SK-N-SH treated with all-trans-retinoic acid at 6 μM for 48 hours (cell line): ENCODE results near the gene TBXAS1.

Experiments used
- ARNTL ChIP-seq: fragments of 450-650 bp; formaldehyde crosslinking; IDR thresholded peaks from 2 replicates; pipeline ENCODE4 v1.5.0; 2020; ENCODE audit warnings: low read depth, mild to moderate bottlenecking, moderate library complexity, borderline replicate concordance
- ESRRG ChIP-seq: fragments of 250-450 bp; sonication (Bioruptor Pico); IDR thresholded peaks from 2 replicates; pipeline ENCODE4 v1.6.1; 2021; ENCODE audit warnings: mild to moderate bottlenecking
- GLIS3 ChIP-seq: fragments of 250-450 bp; sonication (Bioruptor Pico); IDR thresholded peaks from 2 replicates; pipeline ENCODE4 v1.5.0; 2020; ENCODE audit warnings: mild to moderate bottlenecking, moderate library complexity
- PPARA ChIP-seq: fragments of 250-450 bp; sonication (Bioruptor Pico); IDR thresholded peaks from 2 replicates; pipeline ENCODE4 v1.5.0; 2020; ENCODE audit warnings: mild to moderate bottlenecking, borderline replicate concordance
- RARB ChIP-seq: fragments of 250-450 bp; sonication (Bioruptor Pico); IDR thresholded peaks from 2 replicates; pipeline ENCODE4 v1.8.0; 2021; ENCODE audit warnings: mild to moderate bottlenecking, moderate library complexity
- ZFP30 ChIP-seq: fragments of 450-650 bp; formaldehyde crosslinking; IDR thresholded peaks from 2 replicates; pipeline ENCODE4 v1.5.0; 2022; ENCODE audit warnings: mild to moderate bottlenecking, moderate library complexity
- ZNF565 ChIP-seq: fragments of 450-650 bp; formaldehyde crosslinking; conservative IDR thresholded peaks from 2 replicates; pipeline ENCODE4 v1.5.0; 2020; ENCODE audit warnings: low read depth, mild to moderate bottlenecking, moderate library complexity
- ZNF8 ChIP-seq: fragments of 450-650 bp; formaldehyde crosslinking; IDR thresholded peaks from 2 replicates; pipeline ENCODE4 v1.5.0; 2020; ENCODE audit warnings: mild to moderate bottlenecking, moderate library complexity
- TF ChIP-seq, protein P1 (sequence below): fragments of 250-450 bp; sonication (Bioruptor Pico); IDR thresholded peaks from 2 replicates; pipeline ENCODE4 v1.8.0; 2020; ENCODE audit warnings: mild to moderate bottlenecking, moderate library complexity, borderline replicate concordance
- TF ChIP-seq, protein P2 (sequence below): fragments of 250-450 bp; sonication (Bioruptor Pico); IDR thresholded peaks from 2 replicates; pipeline ENCODE4 v1.5.1; 2021; ENCODE audit warnings: mild to moderate bottlenecking, moderate library complexity

DNA sequence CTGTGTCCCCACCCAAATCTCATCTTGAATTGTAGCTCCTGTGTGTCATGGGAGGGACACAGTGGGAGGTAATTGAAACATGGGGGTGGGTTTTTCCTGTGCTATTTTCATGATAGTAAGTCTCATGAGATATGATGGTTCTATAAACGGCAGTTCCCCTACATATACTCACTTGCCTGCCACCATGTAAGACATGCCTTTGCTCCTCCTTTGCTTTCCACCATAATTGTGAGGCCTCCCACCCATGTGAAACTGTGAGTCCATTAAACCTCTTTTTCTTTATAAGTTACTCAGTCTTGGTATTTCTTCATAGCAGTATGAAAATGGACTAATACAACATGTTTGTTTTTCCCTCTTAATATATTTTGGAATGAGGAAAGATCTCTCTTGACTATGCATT, 24.5 kb upstream of the TBXAS1 start:
- no peak for TF ChIP-seq ZFP30
- TF ChIP-seq ESRRG, result no peak
- TF ChIP-seq, protein P1, sequence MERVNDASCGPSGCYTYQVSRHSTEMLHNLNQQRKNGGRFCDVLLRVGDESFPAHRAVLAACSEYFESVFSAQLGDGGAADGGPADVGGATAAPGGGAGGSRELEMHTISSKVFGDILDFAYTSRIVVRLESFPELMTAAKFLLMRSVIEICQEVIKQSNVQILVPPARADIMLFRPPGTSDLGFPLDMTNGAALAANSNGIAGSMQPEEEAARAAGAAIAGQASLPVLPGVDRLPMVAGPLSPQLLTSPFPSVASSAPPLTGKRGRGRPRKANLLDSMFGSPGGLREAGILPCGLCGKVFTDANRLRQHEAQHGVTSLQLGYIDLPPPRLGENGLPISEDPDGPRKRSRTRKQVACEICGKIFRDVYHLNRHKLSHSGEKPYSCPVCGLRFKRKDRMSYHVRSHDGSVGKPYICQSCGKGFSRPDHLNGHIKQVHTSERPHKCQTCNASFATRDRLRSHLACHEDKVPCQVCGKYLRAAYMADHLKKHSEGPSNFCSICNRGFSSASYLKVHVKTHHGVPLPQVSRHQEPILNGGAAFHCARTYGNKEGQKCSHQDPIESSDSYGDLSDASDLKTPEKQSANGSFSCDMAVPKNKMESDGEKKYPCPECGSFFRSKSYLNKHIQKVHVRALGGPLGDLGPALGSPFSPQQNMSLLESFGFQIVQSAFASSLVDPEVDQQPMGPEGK (CRISPR knock-in tag), result no peak
- no peak for TF ChIP-seq GLIS3
- TF ChIP-seq, protein P2, sequence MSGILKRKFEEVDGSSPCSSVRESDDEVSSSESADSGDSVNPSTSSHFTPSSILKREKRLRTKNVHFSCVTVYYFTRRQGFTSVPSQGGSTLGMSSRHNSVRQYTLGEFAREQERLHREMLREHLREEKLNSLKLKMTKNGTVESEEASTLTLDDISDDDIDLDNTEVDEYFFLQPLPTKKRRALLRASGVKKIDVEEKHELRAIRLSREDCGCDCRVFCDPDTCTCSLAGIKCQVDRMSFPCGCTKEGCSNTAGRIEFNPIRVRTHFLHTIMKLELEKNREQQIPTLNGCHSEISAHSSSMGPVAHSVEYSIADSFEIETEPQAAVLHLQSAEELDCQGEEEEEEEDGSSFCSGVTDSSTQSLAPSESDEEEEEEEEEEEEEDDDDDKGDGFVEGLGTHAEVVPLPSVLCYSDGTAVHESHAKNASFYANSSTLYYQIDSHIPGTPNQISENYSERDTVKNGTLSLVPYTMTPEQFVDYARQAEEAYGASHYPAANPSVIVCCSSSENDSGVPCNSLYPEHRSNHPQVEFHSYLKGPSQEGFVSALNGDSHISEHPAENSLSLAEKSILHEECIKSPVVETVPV (CRISPR knock-in tag), result no peak
- TF ChIP-seq ZNF565 (CRISPR knock-in tag), result no peak
- TF ChIP-seq RARB (CRISPR knock-in tag), result no peak
- no peak for TF ChIP-seq ARNTL
- no peak for TF ChIP-seq ZNF8 (CRISPR knock-in tag)
- no peak for TF ChIP-seq PPARA (CRISPR knock-in tag)
